Right lobe of liver (tissue), 6 donors: ENCODE measurements around the gene VPS54. TPM values are rescaled to one million over a fixed set of nuclear protein-coding genes. Genes with fewer than 3 reads are reported as not detected.

Experiments used
- ATAC-seq, 4 donors: fragments of 200-7000 bp; cut with Tn5 transposase; one replicate each; pipeline ENCODE4 v1.9.1; 2020; ENCODE audit warnings: mild to moderate bottlenecking in 4 of 4, moderate library complexity in 4 of 4
- DNase-seq, 3 donors: peaks; one replicate each; pipeline ENCODE4 v3.0.0-alpha.2; 2020
- H3K27ac ChIP-seq, 3 donors: fragments of 200-600 bp; one replicate each; pipeline ENCODE4 v1.8.0; 2022
- H3K27me3 ChIP-seq, 2 donors: fragments of 200-600 bp; one replicate each; pipeline ENCODE4 v1.8.0; 2022
- H3K36me3 ChIP-seq, 4 donors: fragments of 200-600 bp; sonication (generic) in 1 of 4; one replicate each; pipeline versions ENCODE4 v1.5.1 to v1.8.0; 2017 to 2022; ENCODE audit warnings: control low read depth in 1 of 4
- H3K4me1 ChIP-seq, 4 donors: fragments of 200-600 bp; sonication (generic) in 1 of 4; one replicate each; pipeline versions ENCODE4 v1.5.1 to v1.8.0; 2017 to 2022; ENCODE audit warnings: control low read depth in 1 of 4
- H3K4me3 ChIP-seq, 3 donors: fragments of 200-600 bp; one replicate each; pipeline ENCODE4 v1.8.0; 2022
- H3K9me3 ChIP-seq, 4 donors: fragments of 200-600 bp; sonication (generic) in 1 of 4; one replicate each; pipeline versions ENCODE4 v1.5.1 to v1.8.0; 2017 to 2022; ENCODE audit warnings: control low read depth in 1 of 4
- POLR2A ChIP-seq: fragments of 450-650 bp; IDR thresholded peaks from one replicate; pipeline ENCODE4 v1.6.1; 2017; ENCODE audit warnings: antibody characterized with exemption, mild to moderate bottlenecking
- WGBS: methylation state at CpG from one replicate; pipeline ENCODE4 v1.1.6; 2018; ENCODE audit warnings: low coverage, low lambda C conversion rate; ENCODE audit not compliant: insufficient coverage; ENCODE audit errors: missing lambda C conversion rate; 5-methylcytosine and 5-hydroxymethylcytosine counted together
- intact Hi-C, 2 donors: fragments of 100-400 bp; cut with DNase I; formaldehyde crosslinking; loops; one replicate each; pipeline versions ENCODE4 v1.11.2 to v1.14.1; 2022
- total RNA-seq, 6 experiments: library from RNA; depleted of rRNA in 2 of 6; stranded (reverse); fragments of >200 nt in 2 of 6; fragmentation: NEBNext Ultra II Directional in 3 of 6; extraction: Animal tissue kit (Norgen Biotek cat#: 25700) in 3 of 6; gene quantifications; one replicate each; pipeline versions ENCODE4 v1.1.0 to v1.2.4, GENCODE V29; 2016 to 2023
- TF ChIP-seq, protein P1 (sequence below), 4 donors: fragments of 200-600 bp in 3 of 4; fragments of 450-650 bp in 1 of 4; IDR thresholded peaks; one replicate each; pipeline versions ENCODE4 v1.5.1 to v1.8.0; 2016 to 2022; ENCODE audit warnings: antibody characterized with exemption in 4 of 4, mild to moderate bottlenecking in 2 of 4
- donor health status: DM: no; HTN: yes; CAD: no.
- donor health status: DM: no; HTN: no; CAD: no.
- donor health status: DM: no; HTN: no; CAD: no.
- donor health status: DM: no; HTN: yes; CAD: no.
- donor health status: DM: no; HTN: yes; CAD: no.

Gene VPS54
- total RNA-seq, 6 experiments from 2014 or later: 11.6 to 12.5 (median 12.2) TPM

GRCh38 chr2:64040161-64040560 lies 20.9 kb upstream of the VPS54 start:
- H3K9me3 ChIP-seq: no peaks in the 10 kb centered on the region
- intact Hi-C loops: no loop called here
- no peaks in the 10 kb centered on the region for H3K36me3 ChIP-seq
- WGBS: 50% methylated on average over 3 of the region's 3 CpGs
- H3K27me3 ChIP-seq: no peaks in the 10 kb centered on the region
- no peak overlapping the region for H3K27ac ChIP-seq
- ATAC-seq (no peak), DNase-seq (no peak)
- no peaks in the 10 kb centered on the region for H3K4me1 ChIP-seq
- no peak for TF ChIP-seq POLR2A
- TF ChIP-seq, protein P1, sequence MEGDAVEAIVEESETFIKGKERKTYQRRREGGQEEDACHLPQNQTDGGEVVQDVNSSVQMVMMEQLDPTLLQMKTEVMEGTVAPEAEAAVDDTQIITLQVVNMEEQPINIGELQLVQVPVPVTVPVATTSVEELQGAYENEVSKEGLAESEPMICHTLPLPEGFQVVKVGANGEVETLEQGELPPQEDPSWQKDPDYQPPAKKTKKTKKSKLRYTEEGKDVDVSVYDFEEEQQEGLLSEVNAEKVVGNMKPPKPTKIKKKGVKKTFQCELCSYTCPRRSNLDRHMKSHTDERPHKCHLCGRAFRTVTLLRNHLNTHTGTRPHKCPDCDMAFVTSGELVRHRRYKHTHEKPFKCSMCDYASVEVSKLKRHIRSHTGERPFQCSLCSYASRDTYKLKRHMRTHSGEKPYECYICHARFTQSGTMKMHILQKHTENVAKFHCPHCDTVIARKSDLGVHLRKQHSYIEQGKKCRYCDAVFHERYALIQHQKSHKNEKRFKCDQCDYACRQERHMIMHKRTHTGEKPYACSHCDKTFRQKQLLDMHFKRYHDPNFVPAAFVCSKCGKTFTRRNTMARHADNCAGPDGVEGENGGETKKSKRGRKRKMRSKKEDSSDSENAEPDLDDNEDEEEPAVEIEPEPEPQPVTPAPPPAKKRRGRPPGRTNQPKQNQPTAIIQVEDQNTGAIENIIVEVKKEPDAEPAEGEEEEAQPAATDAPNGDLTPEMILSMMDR (IDR thresholded peaks at IDR 0.05): no peak
- H3K4me3 ChIP-seq: no peak overlapping the region

- no peaks in the 10 kb centered on the region for H3K9me3 ChIP-seq
- ATAC-seq: peak in 1 of 4 donors; percentile 31
- TF ChIP-seq, protein P1 (IDR thresholded peaks at IDR 0.05): no peak
- no peak for TF ChIP-seq POLR2A
- H3K27ac ChIP-seq: no peak overlapping the region
- H3K4me1 ChIP-seq: no peaks in the 10 kb centered on the region
- 64% methylated on average over 5 of the region's 5 CpGs for WGBS
- no peak overlapping the region for H3K4me3 ChIP-seq
- intact Hi-C loops: no loop called here
- H3K27me3 ChIP-seq: no peaks in the 10 kb centered on the region
- no peak for DNase-seq
- H3K36me3 ChIP-seq: no peaks in the 10 kb centered on the region
Observed at GRCh38 chr2:64036034-64036705, 16.9 kb upstream of the VPS54 start.

DNA sequence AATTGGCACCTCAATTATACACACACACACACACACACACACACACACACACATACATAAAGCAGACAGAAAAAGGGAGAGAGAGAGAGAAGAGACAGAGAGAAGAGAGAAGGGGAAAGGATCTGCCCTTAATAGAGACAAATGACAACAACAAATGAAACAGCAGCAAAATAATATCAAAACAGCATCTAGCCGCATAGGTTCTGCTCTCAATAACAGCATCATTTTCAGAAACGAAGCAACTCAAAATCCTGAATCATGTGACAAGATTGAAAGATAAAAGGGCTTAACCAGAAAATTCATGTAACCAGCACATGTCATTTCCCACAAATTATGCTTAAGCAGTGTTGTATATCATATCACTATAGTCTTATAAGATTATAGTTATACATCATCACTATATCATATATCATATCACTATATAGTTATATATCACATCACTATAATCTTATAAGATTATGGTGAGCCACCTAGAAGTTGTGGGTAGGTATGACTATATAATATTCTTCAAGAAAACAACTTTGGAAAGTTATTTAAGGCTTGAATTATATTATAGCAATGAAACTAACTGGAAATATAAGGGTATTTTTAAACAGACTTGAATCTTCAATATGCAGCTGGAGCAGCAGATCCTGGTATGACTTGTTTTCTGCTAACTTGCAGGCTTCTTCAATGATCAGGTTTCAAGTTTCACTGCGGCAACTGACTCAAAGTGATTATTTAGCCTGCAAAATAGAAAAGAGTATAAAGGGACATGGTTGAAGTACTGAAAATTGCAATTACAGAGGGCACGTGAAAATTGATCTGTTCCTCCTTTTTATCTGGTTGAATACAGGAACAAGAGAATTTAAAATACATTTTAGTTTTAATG lies 16.1 kb upstream of the VPS54 start:
- H3K4me1 ChIP-seq: no peaks in the 10 kb centered on the region
- ATAC-seq (no peak), DNase-seq (no peak)
- H3K27ac ChIP-seq: no peak overlapping the region
- no peaks in the 10 kb centered on the region for H3K27me3 ChIP-seq
- no peaks in the 10 kb centered on the region for H3K36me3 ChIP-seq
- no peaks in the 10 kb centered on the region for H3K9me3 ChIP-seq
- TF ChIP-seq, protein P1 (IDR thresholded peaks at IDR 0.05): no peak
- no peak for TF ChIP-seq POLR2A
- WGBS: 68% methylated on average over 4 of the region's 4 CpGs
- intact Hi-C loops: no loop called here
- no peak overlapping the region for H3K4me3 ChIP-seq

DNA sequence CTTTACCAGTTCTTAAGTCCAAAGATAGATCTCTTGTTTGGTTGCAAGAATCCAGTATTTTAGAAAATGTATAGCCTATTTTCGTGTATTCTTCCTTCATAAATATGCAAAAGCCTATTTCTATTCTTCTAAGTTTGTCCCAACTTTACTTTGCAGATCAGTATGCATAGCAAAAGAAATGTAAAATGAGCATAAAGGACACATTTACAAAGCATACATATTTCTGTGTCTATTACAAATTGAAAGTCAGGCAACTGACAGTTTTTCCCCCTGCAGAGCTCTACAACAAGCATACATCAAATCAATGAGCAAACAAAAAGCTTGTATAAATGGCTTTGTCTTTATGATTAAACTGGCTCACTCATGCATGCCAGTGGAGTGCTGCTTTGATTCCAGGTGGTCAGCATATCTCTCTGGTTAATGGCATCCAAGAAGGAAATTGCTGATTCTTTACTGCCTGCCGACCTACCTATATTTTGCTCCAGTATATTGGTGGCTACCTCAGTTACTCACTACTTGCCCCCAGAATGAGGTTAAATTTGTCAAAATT lies 10.0 kb upstream of the VPS54 start:
- Histone ChIP-seq H3K27ac (no peak overlapping the region), H3K4me3 (no peak overlapping the region), H3K27me3 (no peaks in the 10 kb centered on the region), H3K4me1 (peaks cover 0 to 6% (median 0%) of the 10 kb centered on the region in 4 donors), H3K36me3 (no peaks in the 10 kb centered on the region), H3K9me3 (no peaks in the 10 kb centered on the region)
- DNase-seq (no peak), ATAC-seq (no peak)
- TF ChIP-seq POLR2A: no peak
- TF ChIP-seq, protein P1 (IDR thresholded peaks at IDR 0.05): no peak
- 83% methylated on average over 2 of the region's 2 CpGs for WGBS
- intact Hi-C loops: no loop called here
